HCT116 (cell line): Measurements from ENCODE around the gene DUS3L. TPM values are rescaled to one million over a fixed set of nuclear protein-coding genes. Genes with fewer than 3 reads are reported as not detected.

Experiments used
- ATAC-seq: fragments of 200-7000 bp; cut with Tn5 transposase; 2 replicates; pipeline ENCODE4 v1.9.1; 2020; ENCODE audit warnings: mild to moderate bottlenecking, moderate library complexity
- BruUV-seq: library from RNA; stranded (reverse); fragments of 400-500 nt; replicated peaks from 2 replicates; lab custom pipeline; 2021; lab: Mats Ljungman, UMichigan
- CTCF ChIA-PET: fragments of 300-600 bp; sonication (Branson Sonifier 250); formaldehyde crosslinking; loops from one replicate; lab custom pipeline; 2021; ENCODE audit warnings: antibody characterized with exemption; lab: Charles Lee
- POLR2A ChIA-PET: fragments of 300-600, 350-600 bp; sonication (Branson Sonifier 250); formaldehyde crosslinking; loops from one replicate; lab custom pipeline; 2021; ENCODE audit warnings: antibody characterized with exemption; lab: Charles Lee
- RAD21 ChIA-PET, 2 experiments: fragments of 300-600 bp; sonication (Branson Sonifier 250); formaldehyde crosslinking; loops; one replicate each; lab custom pipeline; 2023; ENCODE audit warnings: low total read pairs in 2 of 2; ENCODE audit not compliant: uncharacterized antibody in 2 of 2, unreplicated experiment in 2 of 2, low non-redundant PET in 1 of 2; lab: Charles Lee
- DNase-seq: peaks from one replicate; pipeline ENCODE4 v3.0.0-alpha.2; 2010; ENCODE audit warnings: low read depth, low spot score
- H2AFZ ChIP-seq: fragments of 200-600 bp; shearing (Covaris generic), sonication (generic); 2 replicates; pipeline ENCODE4 v1.6.1; 2017; ENCODE audit warnings: low read depth, mixed run types, mixed read lengths, antibody characterized with exemption, low read length; ENCODE audit not compliant: poor library complexity, severe bottlenecking
- H3K27ac ChIP-seq: 2 replicates; pipeline ENCODE4 v1.5.1; 2012; ENCODE audit warnings: low read depth, low read length
- H3K27me3 ChIP-seq: fragments of 200-600 bp; sonication (generic); 2 replicates; pipeline ENCODE4 v1.6.1; 2016; ENCODE audit warnings: mixed run types, low read length, mixed read lengths; ENCODE audit not compliant: insufficient read depth
- H3K36me3 ChIP-seq, 2 experiments: fragments of 200-500 bp in 1 of 2; fragments of 200-600 bp in 1 of 2; sonication (Bioruptor generic) in 1 of 2; sonication (generic) in 1 of 2; 2 replicates each; pipeline versions ENCODE4 v1.5.1 to v1.6.1; 2014 to 2016; ENCODE audit warnings: low read length in 2 of 2, inconsistent platforms in 1 of 2, mixed read lengths in 1 of 2, mixed run types in 1 of 2; ENCODE audit not compliant: insufficient read depth in 2 of 2, control insufficient read depth in 1 of 2
- H3K4me1 ChIP-seq, 2 experiments: fragments of 200-600 bp in 1 of 2; sonication (generic) in 1 of 2; 2 replicates each; pipeline versions ENCODE4 v1.5.1 to v1.6.1; 2012 to 2017; ENCODE audit warnings: low read length in 2 of 2, inconsistent platforms in 1 of 2, mild to moderate bottlenecking in 1 of 2, mixed read lengths in 1 of 2, mixed run types in 1 of 2, moderate library complexity in 1 of 2; ENCODE audit not compliant: insufficient read depth in 2 of 2, control insufficient read depth in 1 of 2
- H3K4me2 ChIP-seq: fragments of 200-600 bp; sonication (generic); 2 replicates; pipeline ENCODE4 v1.6.1; 2017; ENCODE audit warnings: mixed run types, low read length, mixed read lengths
- H3K4me3 ChIP-seq, 2 experiments: fragments of 200-600 bp in 1 of 2; sonication (generic) in 1 of 2; replicated peaks in 1 of 2; 2 replicates each; pipeline ENCODE4 v1.5.1; 2011 to 2016; ENCODE audit warnings: low read length in 2 of 2, control low read depth in 1 of 2, low read depth in 1 of 2, mild to moderate bottlenecking in 1 of 2, mixed read lengths in 1 of 2, mixed run types in 1 of 2
- H3K79me2 ChIP-seq: fragments of 200-600 bp; sonication (generic); 2 replicates; pipeline ENCODE4 v1.6.1; 2017; ENCODE audit warnings: mild to moderate bottlenecking, mixed run types, low read length, moderate library complexity, mixed read lengths; ENCODE audit not compliant: insufficient read depth
- H3K9ac ChIP-seq: fragments of 200-600 bp; sonication (generic); 2 replicates; pipeline ENCODE4 v1.6.1; 2016; ENCODE audit warnings: low read length, mixed read lengths
- H3K9me2 ChIP-seq: fragments of 200-600 bp; sonication (generic), shearing (Covaris generic); 2 replicates; pipeline ENCODE4 v1.6.1; 2017; ENCODE audit warnings: mixed run types, mild to moderate bottlenecking, moderate library complexity; ENCODE audit not compliant: insufficient read depth
- H3K9me3 ChIP-seq, 2 experiments: fragments of 200-500 bp in 1 of 2; fragments of 200-600 bp in 1 of 2; sonication (Bioruptor generic) in 1 of 2; sonication (generic) in 1 of 2; 2 replicates each; pipeline ENCODE4 v1.6.1; 2014 to 2017; ENCODE audit warnings: low read length in 2 of 2, mixed read lengths in 2 of 2, inconsistent platforms in 1 of 2, low read depth in 1 of 2, mild to moderate bottlenecking in 1 of 2, mixed run types in 1 of 2, moderate library complexity in 1 of 2; ENCODE audit not compliant: control insufficient read depth in 1 of 2, insufficient read depth in 1 of 2
- H4K20me1 ChIP-seq: fragments of 200-600 bp; sonication (generic), shearing (Covaris generic); 2 replicates; pipeline ENCODE4 v1.6.1; 2017; ENCODE audit warnings: mixed run types, mild to moderate bottlenecking, moderate library complexity; ENCODE audit not compliant: insufficient read depth
- CBX3 ChIP-seq: IDR thresholded peaks from 2 replicates; pipeline ENCODE4 v1.6.1; 2012; ENCODE audit warnings: low read depth
- EGR1 ChIP-seq: IDR thresholded peaks from 2 replicates; pipeline ENCODE4 v1.6.1; 2012; ENCODE audit warnings: low read depth
- ELF1 ChIP-seq: IDR thresholded peaks from 2 replicates; pipeline ENCODE4 v1.6.1; 2012; ENCODE audit warnings: low read depth, borderline replicate concordance
- EZH2phosphoT487 ChIP-seq: fragments of 200-600 bp; IDR thresholded peaks from 2 replicates; pipeline ENCODE4 v1.6.1; 2018; ENCODE audit warnings: antibody characterized with exemption, borderline replicate concordance
- FOSL1 ChIP-seq: IDR thresholded peaks from 2 replicates; pipeline ENCODE4 v1.6.1; 2012; ENCODE audit warnings: low read depth
- POLR2A ChIP-seq: IDR thresholded peaks from 2 replicates; pipeline ENCODE4 v1.7.0; 2011; ENCODE audit warnings: borderline replicate concordance; ENCODE audit not compliant: insufficient read depth, insufficient read length; ENCODE audit errors: extremely low read depth
- RAD21 ChIP-seq: IDR thresholded peaks from 2 replicates; pipeline ENCODE4 v1.6.1; 2012; ENCODE audit warnings: low read depth, mild to moderate bottlenecking
- SP1 ChIP-seq: IDR thresholded peaks from 2 replicates; pipeline ENCODE4 v1.6.1; 2012; ENCODE audit warnings: low read depth
- ZNF274 ChIP-seq: fragments of 200-500 bp; sonication (Bioruptor generic); IDR thresholded peaks from 2 replicates; pipeline ENCODE4 v1.6.1; 2014; ENCODE audit warnings: mild to moderate bottlenecking, low read depth, low read length, inconsistent platforms
- intact Hi-C: fragments of 100-400 bp; cut with micrococcal nuclease; formaldehyde crosslinking; loops from 2 replicates; pipeline ENCODE4 v1.10.0; 2022
- total RNA-seq: library from RNA; stranded (reverse); gene quantifications from one replicate; pipeline ENCODE4 v1.2.1, GENCODE V29; 2021; ENCODE audit not compliant: unreplicated experiment
- TF ChIP-seq, protein P1 (sequence below), 3 experiments: fragments of 200-600 bp in 1 of 3; sonication (generic) in 1 of 3; IDR thresholded peaks in 2 of 3; conservative IDR thresholded peaks in 1 of 3; 2 replicates each; pipeline ENCODE4 v1.5.1; 2012 to 2017; ENCODE audit warnings: low read depth in 2 of 3, low read length in 2 of 3, antibody characterized with exemption in 1 of 3, borderline replicate concordance in 1 of 3, control low read depth in 1 of 3, mild to moderate bottlenecking in 1 of 3, mixed read lengths in 1 of 3, mixed run types in 1 of 3, moderate library complexity in 1 of 3; ENCODE audit not compliant: insufficient read depth in 1 of 3

Gene DUS3L
- total RNA-seq, 1 experiment from 2014 or later, result 78.1 TPM

DNA sequence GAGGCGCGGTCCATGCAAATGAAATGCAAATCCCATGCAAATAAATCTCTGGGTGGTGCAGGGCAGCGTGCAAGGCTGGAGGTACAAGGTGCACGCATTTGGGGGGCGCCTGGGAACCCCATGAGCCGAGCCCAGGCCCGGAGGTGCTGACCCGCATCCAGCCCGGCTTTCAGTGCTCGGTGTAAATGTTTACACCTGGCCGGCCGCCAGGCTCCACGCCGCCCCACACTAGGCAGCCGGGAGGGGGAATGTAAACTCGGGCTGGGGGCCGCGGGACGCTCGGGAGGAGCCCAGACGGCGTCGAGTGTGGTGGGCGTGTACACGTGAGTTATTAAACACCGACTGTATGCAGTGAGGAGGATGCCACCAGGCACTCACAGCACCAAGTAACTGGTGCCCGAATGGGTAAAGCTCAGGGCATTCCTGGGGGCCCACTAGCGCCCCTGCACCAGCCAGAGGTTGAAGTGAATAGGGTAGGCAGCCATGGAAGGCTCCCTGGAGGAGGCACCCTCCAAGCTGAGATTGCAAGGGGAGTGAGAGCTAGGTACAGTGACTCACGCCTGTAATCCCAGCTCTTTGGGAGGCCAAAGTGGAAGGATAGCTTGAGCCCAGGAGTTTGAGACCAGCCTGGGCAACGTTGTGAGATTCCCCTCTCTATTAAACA lies 31.4 kb upstream of the DUS3L start (continued):
- TF ChIP-seq ELF1, result no peak
- no peak for TF ChIP-seq SP1
- TF ChIP-seq RAD21, result no peak
- no peak for TF ChIP-seq CBX3

DNA sequence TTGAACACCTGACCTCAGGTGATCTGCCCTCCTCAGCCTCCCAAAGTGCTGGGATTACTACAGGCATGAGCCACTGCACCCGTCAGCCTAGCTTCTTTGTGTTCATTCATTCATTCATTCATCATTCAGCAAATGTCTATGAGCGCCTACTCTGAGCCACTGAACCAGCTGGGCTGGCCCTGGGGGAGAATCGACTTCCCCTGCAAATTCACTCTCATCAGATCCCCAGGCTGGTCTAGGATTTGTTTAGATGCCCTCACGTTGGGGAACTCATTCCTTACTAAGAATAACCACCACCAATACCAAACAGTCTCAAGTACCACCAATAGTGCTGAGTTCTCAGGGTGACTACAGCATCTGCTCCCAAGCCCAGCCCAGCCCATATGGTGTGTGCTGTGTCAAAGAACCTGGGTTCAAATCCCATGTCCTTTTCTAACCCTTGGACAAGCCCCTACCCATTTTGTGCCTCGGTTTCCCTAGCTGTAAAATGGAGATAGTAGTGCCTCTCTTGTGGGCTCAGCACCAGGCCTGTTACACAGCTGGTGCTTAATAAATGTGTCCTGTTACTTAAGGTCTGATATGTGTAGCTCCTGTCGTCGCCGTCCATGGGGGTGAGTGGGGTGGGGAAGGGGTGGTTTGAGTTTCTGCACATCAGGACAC lies 30.7 kb upstream of the DUS3L start:
- intact Hi-C loops, result no loop called here
- H3K27me3 ChIP-seq, result no peaks in the 10 kb centered on the region
- H3K4me1 ChIP-seq, result peaks cover 6 to 10% of the 10 kb centered on the region in 2 experiments
- no peak overlapping the region for H3K9ac ChIP-seq
- H3K9me3 ChIP-seq, result no peaks in the 10 kb centered on the region
- no TSS peak for BruUV-seq
- DNase-seq, result no peak
- H3K4me3 ChIP-seq, result no peak overlapping the region
- no peaks in the 10 kb centered on the region for H3K79me2 ChIP-seq
- TF ChIP-seq, protein P1, sequence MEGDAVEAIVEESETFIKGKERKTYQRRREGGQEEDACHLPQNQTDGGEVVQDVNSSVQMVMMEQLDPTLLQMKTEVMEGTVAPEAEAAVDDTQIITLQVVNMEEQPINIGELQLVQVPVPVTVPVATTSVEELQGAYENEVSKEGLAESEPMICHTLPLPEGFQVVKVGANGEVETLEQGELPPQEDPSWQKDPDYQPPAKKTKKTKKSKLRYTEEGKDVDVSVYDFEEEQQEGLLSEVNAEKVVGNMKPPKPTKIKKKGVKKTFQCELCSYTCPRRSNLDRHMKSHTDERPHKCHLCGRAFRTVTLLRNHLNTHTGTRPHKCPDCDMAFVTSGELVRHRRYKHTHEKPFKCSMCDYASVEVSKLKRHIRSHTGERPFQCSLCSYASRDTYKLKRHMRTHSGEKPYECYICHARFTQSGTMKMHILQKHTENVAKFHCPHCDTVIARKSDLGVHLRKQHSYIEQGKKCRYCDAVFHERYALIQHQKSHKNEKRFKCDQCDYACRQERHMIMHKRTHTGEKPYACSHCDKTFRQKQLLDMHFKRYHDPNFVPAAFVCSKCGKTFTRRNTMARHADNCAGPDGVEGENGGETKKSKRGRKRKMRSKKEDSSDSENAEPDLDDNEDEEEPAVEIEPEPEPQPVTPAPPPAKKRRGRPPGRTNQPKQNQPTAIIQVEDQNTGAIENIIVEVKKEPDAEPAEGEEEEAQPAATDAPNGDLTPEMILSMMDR (IDR thresholded peaks at IDR 0.05 in 2 of 3, conservative IDR thresholded peaks at IDR 0.05 in 1 of 3; ENCODE audit: borderline replicate concordance in 1 of 3, insufficient read depth in 1 of 3, low read depth in 2 of 3, low read length in 2 of 3), result no peak
- TF ChIP-seq RAD21 (no peak), EGR1 (no peak), EZH2phosphoT487 (no peak), FOSL1 (no peak), SP1 (no peak), ZNF274 (no peak), POLR2A (no peak)
- ChIA-PET POLR2A (no interaction called here), RAD21 (interaction anchor here in 1 of 2 experiments (1.7 kb wide), 1 partner anchor 17 kb away, joined by 7 read pairs; the partner anchor contains the start of gene NRTN), CTCF (interaction anchor here (5.1 kb wide), 1 partner anchor 17 kb away, joined by 45 read pairs; the partner anchor contains the start of gene NRTN)
- H3K9me2 ChIP-seq, result no peaks in the 10 kb centered on the region
- no peaks in the 10 kb centered on the region for H3K36me3 ChIP-seq
- H2AFZ ChIP-seq, result no peak overlapping the region
- H3K27ac ChIP-seq, result no peak overlapping the region
- H3K4me2 ChIP-seq, result no peak overlapping the region
- ATAC-seq, result no peak
- H4K20me1 ChIP-seq, result no peaks in the 10 kb centered on the region
